CD4-positive, alpha-beta T cell treated with Interferon gamma for 1 hour (primary cell): ENCODE results near the gene NAGA.
"Not testable (repeated sequence)": the region's sequence is repeated elsewhere in the genome, so short reads cannot be mapped to it uniquely, and the experiment has no call there.

Experiments used
- DNase-seq: peaks from one replicate; pipeline ENCODE4 v3.0.0-alpha.2; 2020

The NAGA gene

GRCh38 chr22:42074846-42075676 lies 4.4 kb upstream of the NAGA start:
- DNase-seq: no peak

GRCh38 chr22:42074132-42074811 lies 3.7 kb upstream of the NAGA start, which contains the start of gene PHETA2:
Gene PHETA2 (plus strand): TSS chr22:42074248. CDS start chr22:42077294, 3,046 bp downstream.
- DNase-seq: peak; percentile 61

GRCh38 chr22:42073621-42074041 lies 3.0 kb upstream of the NAGA start:
- DNase-seq: no peak

GRCh38 chr22:42072606-42073330 lies 2.2 kb upstream of the NAGA start:
- DNase-seq: no peak

GRCh38 chr22:42071508-42071907 lies 896 bp upstream of the NAGA start:
- DNase-seq: not testable (repeated sequence)

- DNase-seq: no peak
Observed at GRCh38 chr22:42069801-42070516, 653 bp downstream of the NAGA start.

- DNase-seq: no peak
Observed at GRCh38 chr22:42068291-42068690, 2.3 kb downstream of the NAGA start.

GRCh38 chr22:42067671-42068251 lies 2.9 kb downstream of the NAGA start:
- DNase-seq: no peak

GRCh38 chr22:42066937-42067336 lies 3.7 kb downstream of the NAGA start:
- no peak for DNase-seq

GRCh38 chr22:42066126-42066761 lies 4.4 kb downstream of the NAGA start:
- no peak for DNase-seq

- no peak for DNase-seq
Observed at GRCh38 chr22:42065438-42066125, 5.0 kb downstream of the NAGA start.

GRCh38 chr22:42064629-42065028 lies 6.0 kb downstream of the NAGA start:
- no peak for DNase-seq

GRCh38 chr22:42062506-42063170 lies 8.0 kb downstream of the NAGA start:
- no peak for DNase-seq

GRCh38 chr22:42061041-42061440 lies 9.6 kb downstream of the NAGA start:
- DNase-seq: no peak

- no peak for DNase-seq
Observed at GRCh38 chr22:42060489-42060888, 10.1 kb downstream of the NAGA start.

- no peak for DNase-seq
Observed at GRCh38 chr22:42056757-42057511, 13.7 kb downstream of the NAGA start.

- no peak for DNase-seq
Observed at GRCh38 chr22:42052765-42053164, 17.8 kb downstream of the NAGA start.

GRCh38 chr22:42050641-42051180 lies 19.9 kb downstream of the NAGA start:
- DNase-seq: no peak

- DNase-seq: no peak
Observed at GRCh38 chr22:42041784-42042183, 28.8 kb downstream of the NAGA start.

- DNase-seq: no peak
Observed at GRCh38 chr22:42039271-42039670, 31.3 kb downstream of the NAGA start.
